ENCODE results near the gene CP. TPM values are rescaled to one million over a fixed set of nuclear protein-coding genes. Genes with fewer than 3 reads are reported as not detected.

Gene CP
- total RNA-seq, 1 donor from 2014 or later = 0.48 TPM

DNA sequence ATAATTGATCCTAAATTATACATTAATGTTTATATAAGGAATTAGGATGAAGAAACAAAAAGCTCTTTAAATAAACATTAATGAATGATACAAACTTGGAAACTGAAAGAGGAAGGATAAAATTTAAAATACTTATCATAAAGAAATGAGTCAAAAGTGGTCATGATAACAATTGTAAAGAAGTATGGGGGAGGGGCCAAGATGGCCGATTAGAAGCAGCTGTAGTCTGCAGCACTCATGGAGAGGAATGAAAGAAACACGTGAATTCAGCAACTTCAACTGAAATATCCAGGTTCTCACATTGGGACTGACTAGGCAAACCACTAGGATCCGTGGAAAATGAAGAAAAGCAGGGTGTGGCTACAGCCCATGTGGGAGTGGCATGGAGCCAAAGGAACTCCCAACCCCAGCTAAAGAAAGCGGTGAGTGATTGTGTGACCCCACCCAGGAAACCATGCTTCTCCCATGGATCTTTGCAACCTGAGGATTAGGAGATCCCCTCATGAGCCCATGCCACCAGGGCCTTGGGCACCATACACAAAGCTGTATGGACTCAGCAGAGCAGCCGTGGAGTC lies 13.1 kb upstream of the CP start:
- no peak for DNase-seq (ENCODE audit: low read depth)
- H3K79me2 ChIP-seq (ENCODE audit: insufficient read depth, low read length) = no peaks in the 10 kb centered on the region
- H3K36me3 Mint-ChIP-seq (ENCODE audit: low read depth, unreplicated experiment) = peaks cover 2% of the 10 kb centered on the region
- H3K4me1 Mint-ChIP-seq (ENCODE audit: low read depth, unreplicated experiment) = peaks cover 3% of the 10 kb centered on the region
- FAIRE-seq = no peak
- no peaks in the 10 kb centered on the region for H3K9me3 ChIP-seq (ENCODE audit: insufficient read depth, low read depth, low read length)
- H3K27ac Mint-ChIP-seq (ENCODE audit: unreplicated experiment) = no peak overlapping the region
- no peak overlapping the region for H3K4me3 Mint-ChIP-seq (ENCODE audit: unreplicated experiment)
- no peak overlapping the region for H3K27ac ChIP-seq (ENCODE audit: low read depth, low read length)
- no peak overlapping the region for H2AFZ ChIP-seq (ENCODE audit: low read depth, low read length)
- H3K4me2 ChIP-seq (ENCODE audit: low read length) = no peak overlapping the region
- H3K9ac ChIP-seq (ENCODE audit: low read length) = no peak overlapping the region
- H3K4me3 ChIP-seq (ENCODE audit: insufficient read depth, low read depth, low read length) = no peak overlapping the region
- no peak for TF ChIP-seq EZH2 (IDR thresholded peaks at IDR 0.05; ENCODE audit: insufficient read depth, low read length)
- TF ChIP-seq, protein P1, sequence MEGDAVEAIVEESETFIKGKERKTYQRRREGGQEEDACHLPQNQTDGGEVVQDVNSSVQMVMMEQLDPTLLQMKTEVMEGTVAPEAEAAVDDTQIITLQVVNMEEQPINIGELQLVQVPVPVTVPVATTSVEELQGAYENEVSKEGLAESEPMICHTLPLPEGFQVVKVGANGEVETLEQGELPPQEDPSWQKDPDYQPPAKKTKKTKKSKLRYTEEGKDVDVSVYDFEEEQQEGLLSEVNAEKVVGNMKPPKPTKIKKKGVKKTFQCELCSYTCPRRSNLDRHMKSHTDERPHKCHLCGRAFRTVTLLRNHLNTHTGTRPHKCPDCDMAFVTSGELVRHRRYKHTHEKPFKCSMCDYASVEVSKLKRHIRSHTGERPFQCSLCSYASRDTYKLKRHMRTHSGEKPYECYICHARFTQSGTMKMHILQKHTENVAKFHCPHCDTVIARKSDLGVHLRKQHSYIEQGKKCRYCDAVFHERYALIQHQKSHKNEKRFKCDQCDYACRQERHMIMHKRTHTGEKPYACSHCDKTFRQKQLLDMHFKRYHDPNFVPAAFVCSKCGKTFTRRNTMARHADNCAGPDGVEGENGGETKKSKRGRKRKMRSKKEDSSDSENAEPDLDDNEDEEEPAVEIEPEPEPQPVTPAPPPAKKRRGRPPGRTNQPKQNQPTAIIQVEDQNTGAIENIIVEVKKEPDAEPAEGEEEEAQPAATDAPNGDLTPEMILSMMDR (IDR thresholded peaks at IDR 0.05; ENCODE audit: insufficient read depth, low read depth, low read length) = no peak
- H3K27me3 Mint-ChIP-seq (ENCODE audit: low read depth, unreplicated experiment) = no peaks in the 10 kb centered on the region
- no peaks in the 10 kb centered on the region for H3K27me3 ChIP-seq (ENCODE audit: insufficient read depth, low read length)
- H3K36me3 ChIP-seq (ENCODE audit: insufficient read depth, low read length) = no peaks in the 10 kb centered on the region
- peaks cover 7% of the 10 kb centered on the region for H3K9me3 Mint-ChIP-seq (ENCODE audit: unreplicated experiment)
- H4K20me1 ChIP-seq (ENCODE audit: insufficient read depth, low read length) = no peaks in the 10 kb centered on the region
- no peaks in the 10 kb centered on the region for H3K4me1 ChIP-seq (ENCODE audit: insufficient read depth, low read length)

DNA sequence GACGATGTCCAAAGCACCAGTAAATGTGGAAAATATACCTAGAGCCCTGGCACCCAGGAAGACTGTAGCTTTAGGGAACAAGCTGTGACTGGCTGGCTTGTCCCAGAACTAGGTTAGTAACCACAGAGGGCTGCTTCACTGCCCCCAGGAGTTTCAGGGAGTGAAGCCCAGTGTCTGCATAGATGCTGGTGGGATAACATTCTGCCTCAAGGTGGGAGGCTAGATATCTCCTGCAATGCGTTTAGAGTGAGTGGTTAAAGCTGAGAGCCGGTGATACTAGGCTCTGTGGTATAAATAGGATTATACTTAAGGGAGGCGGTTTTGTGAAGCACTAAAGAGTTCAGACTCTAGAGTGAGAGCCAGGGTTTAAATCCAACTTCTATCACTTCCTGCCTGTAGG lies 11.7 kb upstream of the CP start:
- H3K27me3 ChIP-seq (ENCODE audit: insufficient read depth, low read length) = no peaks in the 10 kb centered on the region
- no peak overlapping the region for H3K27ac Mint-ChIP-seq (ENCODE audit: unreplicated experiment)
- no peak for TF ChIP-seq EZH2 (IDR thresholded peaks at IDR 0.05; ENCODE audit: insufficient read depth, low read length)
- TF ChIP-seq, protein P1 (IDR thresholded peaks at IDR 0.05; ENCODE audit: insufficient read depth, low read depth, low read length) = no peak

DNA sequence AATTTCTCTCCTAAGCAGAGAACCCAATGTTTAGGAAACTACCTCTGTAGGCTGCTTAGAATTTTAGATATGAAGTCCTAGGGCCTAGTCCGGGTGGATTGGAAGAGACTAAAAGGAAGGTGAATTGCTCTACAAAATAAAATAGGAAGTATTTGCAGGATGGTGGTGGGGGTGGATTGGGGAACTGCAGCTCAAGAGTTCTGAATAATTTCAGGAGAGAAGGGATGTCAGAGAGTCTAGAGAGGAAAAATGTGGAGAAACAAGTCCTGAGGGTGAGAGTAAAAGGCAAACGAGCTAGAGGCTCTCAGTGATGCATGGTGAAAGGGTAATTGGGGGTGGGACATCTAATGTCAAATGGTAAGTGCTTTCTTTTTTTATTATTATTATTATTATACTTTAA lies 10.2 kb upstream of the CP start:
- FAIRE-seq (no peak), DNase-seq (ENCODE audit: low read depth) (no peak)
- Histone ChIP-seq H3K4me3 (ENCODE audit: insufficient read depth, low read depth, low read length) (no peak overlapping the region), H3K9ac (ENCODE audit: low read length) (no peak overlapping the region), H3K36me3 (ENCODE audit: insufficient read depth, low read length) (no peaks in the 10 kb centered on the region), H3K27ac (ENCODE audit: low read depth, low read length) (no peak overlapping the region), H3K27me3 (ENCODE audit: insufficient read depth, low read length) (no peaks in the 10 kb centered on the region), H2AFZ (ENCODE audit: low read depth, low read length) (no peak overlapping the region), H3K4me1 (ENCODE audit: insufficient read depth, low read length) (no peaks in the 10 kb centered on the region), H3K4me2 (ENCODE audit: low read length) (no peak overlapping the region), H3K9me3 (ENCODE audit: insufficient read depth, low read depth, low read length) (no peaks in the 10 kb centered on the region), H4K20me1 (ENCODE audit: insufficient read depth, low read length) (no peaks in the 10 kb centered on the region), H3K79me2 (ENCODE audit: insufficient read depth, low read length) (no peaks in the 10 kb centered on the region)
- Mint-ChIP-seq H3K4me1 (ENCODE audit: low read depth, unreplicated experiment) (peaks cover 12% of the 10 kb centered on the region), H3K36me3 (ENCODE audit: low read depth, unreplicated experiment) (no peaks in the 10 kb centered on the region), H3K9me3 (ENCODE audit: unreplicated experiment) (no peaks in the 10 kb centered on the region), H3K27me3 (ENCODE audit: low read depth, unreplicated experiment) (no peaks in the 10 kb centered on the region), H3K4me3 (ENCODE audit: unreplicated experiment) (no peak overlapping the region), H3K27ac (ENCODE audit: unreplicated experiment) (no peak overlapping the region)
- TF ChIP-seq, protein P1 (IDR thresholded peaks at IDR 0.05; ENCODE audit: insufficient read depth, low read depth, low read length) = no peak
- TF ChIP-seq EZH2 (IDR thresholded peaks at IDR 0.05; ENCODE audit: insufficient read depth, low read length) = no peak

More for the DNA sequence above, 11.7 kb upstream of the CP start:
- peaks cover 6% of the 10 kb centered on the region for H3K4me1 Mint-ChIP-seq (ENCODE audit: low read depth, unreplicated experiment)
- no peak overlapping the region for H2AFZ ChIP-seq (ENCODE audit: low read depth, low read length)
- no peaks in the 10 kb centered on the region for H3K79me2 ChIP-seq (ENCODE audit: insufficient read depth, low read length)
- no peak for FAIRE-seq
- H3K27me3 Mint-ChIP-seq (ENCODE audit: low read depth, unreplicated experiment) = no peaks in the 10 kb centered on the region
- no peak overlapping the region for H3K4me2 ChIP-seq (ENCODE audit: low read length)
- H3K4me3 ChIP-seq (ENCODE audit: insufficient read depth, low read depth, low read length) = no peak overlapping the region
- peaks cover 2% of the 10 kb centered on the region for H3K36me3 Mint-ChIP-seq (ENCODE audit: low read depth, unreplicated experiment)
- no peak overlapping the region for H3K27ac ChIP-seq (ENCODE audit: low read depth, low read length)
- H3K4me3 Mint-ChIP-seq (ENCODE audit: unreplicated experiment) = no peak overlapping the region
- peaks cover 6% of the 10 kb centered on the region for H3K9me3 Mint-ChIP-seq (ENCODE audit: unreplicated experiment)
- DNase-seq (ENCODE audit: low read depth) = no peak
- no peaks in the 10 kb centered on the region for H3K9me3 ChIP-seq (ENCODE audit: insufficient read depth, low read depth, low read length)
- no peaks in the 10 kb centered on the region for H3K36me3 ChIP-seq (ENCODE audit: insufficient read depth, low read length)
- H4K20me1 ChIP-seq (ENCODE audit: insufficient read depth, low read length) = no peaks in the 10 kb centered on the region
- no peaks in the 10 kb centered on the region for H3K4me1 ChIP-seq (ENCODE audit: insufficient read depth, low read length)
- H3K9ac ChIP-seq (ENCODE audit: low read length) = no peak overlapping the region

All from astrocyte (in vitro differentiated cells and primary cell).